OCI-LY3 (cell line): ENCODE results near the gene NT5C.
"Not testable (repeated sequence)": the region's sequence is repeated elsewhere in the genome, so short reads cannot be mapped to it uniquely, and the experiment has no call there.

Source experiments
- H2AFZ ChIP-seq: fragments of 200-600, 300-600 bp; shearing (Covaris generic); 2 replicates; pipeline ENCODE4 v1.6.0; 2014; ENCODE audit warnings: antibody characterized with exemption, low read depth, low read length
- H3K27ac ChIP-seq: fragments of 200-600, 300-600 bp; sonication (generic); 2 replicates; pipeline ENCODE4 v1.5.1; 2014; ENCODE audit warnings: mild to moderate bottlenecking, low read length, moderate library complexity, mixed read lengths
- H3K27me3 ChIP-seq: fragments of 200-600, 300-600 bp; sonication (generic); 2 replicates; pipeline ENCODE4 v1.6.1; 2014; ENCODE audit warnings: low read depth, low read length, mixed read lengths
- H3K36me3 ChIP-seq: fragments of 200-600, 300-600 bp; sonication (generic); replicated peaks from 2 replicates; pipeline ENCODE3; 2014; ENCODE audit warnings: low read depth, low read length, mixed read lengths
- H3K4me1 ChIP-seq: fragments of 300-600, 200-600 bp; sonication (generic); 2 replicates; pipeline ENCODE4 v1.6.1; 2014; ENCODE audit warnings: low read length, mixed read lengths
- H3K4me2 ChIP-seq: fragments of 200-600, 300-600 bp; sonication (generic); 2 replicates; pipeline ENCODE4 v1.6.1; 2014; ENCODE audit warnings: low read length, mixed read lengths
- H3K4me3 ChIP-seq: fragments of 300-600, 200-600 bp; sonication (generic); 2 replicates; pipeline ENCODE4 v1.5.1; 2014; ENCODE audit warnings: antibody characterized with exemption, mild to moderate bottlenecking, low read length, moderate library complexity
- H3K79me2 ChIP-seq: fragments of 300-600, 200-600 bp; shearing (Covaris generic); 2 replicates; pipeline ENCODE4 v1.6.1; 2014; ENCODE audit warnings: mild to moderate bottlenecking, low read length, mixed read lengths
- H3K9ac ChIP-seq: fragments of 300-600, 200-600 bp; shearing (Covaris generic); 2 replicates; pipeline ENCODE4 v1.6.0; 2014; ENCODE audit warnings: mild to moderate bottlenecking, low read length, moderate library complexity
- H3K9me3 ChIP-seq: fragments of 200-600, 300-600 bp; shearing (Covaris generic); 2 replicates; pipeline ENCODE4 v1.6.1; 2014; ENCODE audit warnings: low read length, mixed read lengths; ENCODE audit not compliant: insufficient read depth
- H4K20me1 ChIP-seq: fragments of 200-600, 300-600 bp; sonication (generic); 2 replicates; pipeline ENCODE4 v1.6.1; 2016; ENCODE audit warnings: low read length, mixed read lengths; ENCODE audit not compliant: insufficient read depth
- EZH2phosphoT487 ChIP-seq: fragments of 200-600 bp; shearing (Covaris generic); IDR thresholded peaks from 2 replicates; pipeline ENCODE4 v1.6.1; 2018; ENCODE audit warnings: antibody characterized with exemption, mixed run types, low read depth
- TF ChIP-seq, protein P1 (sequence below): fragments of 200-600, 300-600 bp; sonication (generic); IDR thresholded peaks from 2 replicates; pipeline ENCODE4 v1.5.1; 2014; ENCODE audit warnings: antibody characterized with exemption, low read length, low read depth

The NT5C gene

DNA sequence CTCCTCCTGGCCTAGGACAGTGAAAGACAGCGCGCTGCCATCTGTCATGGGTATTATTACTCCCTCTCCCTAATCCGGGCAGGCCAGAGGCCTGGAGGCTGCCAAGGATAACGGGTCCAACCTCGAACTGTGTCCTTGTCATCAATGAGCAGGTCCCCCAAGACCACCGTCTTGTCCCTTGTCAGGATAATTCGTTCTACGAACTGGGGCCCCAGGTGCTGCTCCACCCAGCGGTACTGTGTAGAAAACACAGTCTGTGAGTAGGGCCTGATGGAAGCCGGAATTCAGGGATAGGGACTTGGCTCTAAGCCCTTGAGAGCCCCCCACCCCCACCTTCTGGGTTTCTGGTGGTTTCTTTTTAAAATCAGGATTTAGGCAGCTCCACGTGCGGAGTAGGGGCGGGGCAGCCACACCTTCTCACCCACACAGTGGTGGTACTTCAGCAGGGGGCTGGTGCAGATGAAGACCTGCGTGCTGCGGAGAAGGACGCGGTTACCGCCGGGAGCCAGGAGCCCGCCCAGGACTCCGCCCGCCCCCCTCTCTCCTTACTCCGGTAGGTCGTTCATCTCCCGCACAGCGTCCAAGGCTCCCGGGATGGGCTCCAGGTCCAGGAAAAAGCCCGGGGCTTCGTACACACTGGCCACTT, 787 bp downstream of the NT5C start:
- no peaks in the 10 kb centered on the region for H3K9me3 ChIP-seq
- H3K27ac ChIP-seq = peak overlapping the region; percentile 72
- H3K36me3 ChIP-seq = peaks cover 19% of the 10 kb centered on the region
- H2AFZ ChIP-seq = no peak overlapping the region
- no peak for TF ChIP-seq EZH2phosphoT487
- TF ChIP-seq, protein P1, sequence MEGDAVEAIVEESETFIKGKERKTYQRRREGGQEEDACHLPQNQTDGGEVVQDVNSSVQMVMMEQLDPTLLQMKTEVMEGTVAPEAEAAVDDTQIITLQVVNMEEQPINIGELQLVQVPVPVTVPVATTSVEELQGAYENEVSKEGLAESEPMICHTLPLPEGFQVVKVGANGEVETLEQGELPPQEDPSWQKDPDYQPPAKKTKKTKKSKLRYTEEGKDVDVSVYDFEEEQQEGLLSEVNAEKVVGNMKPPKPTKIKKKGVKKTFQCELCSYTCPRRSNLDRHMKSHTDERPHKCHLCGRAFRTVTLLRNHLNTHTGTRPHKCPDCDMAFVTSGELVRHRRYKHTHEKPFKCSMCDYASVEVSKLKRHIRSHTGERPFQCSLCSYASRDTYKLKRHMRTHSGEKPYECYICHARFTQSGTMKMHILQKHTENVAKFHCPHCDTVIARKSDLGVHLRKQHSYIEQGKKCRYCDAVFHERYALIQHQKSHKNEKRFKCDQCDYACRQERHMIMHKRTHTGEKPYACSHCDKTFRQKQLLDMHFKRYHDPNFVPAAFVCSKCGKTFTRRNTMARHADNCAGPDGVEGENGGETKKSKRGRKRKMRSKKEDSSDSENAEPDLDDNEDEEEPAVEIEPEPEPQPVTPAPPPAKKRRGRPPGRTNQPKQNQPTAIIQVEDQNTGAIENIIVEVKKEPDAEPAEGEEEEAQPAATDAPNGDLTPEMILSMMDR = peak; percentile 68
- peak overlapping the region; percentile 97 for H3K9ac ChIP-seq
- peaks cover 16% of the 10 kb centered on the region for H3K79me2 ChIP-seq
- H4K20me1 ChIP-seq = peaks cover 5% of the 10 kb centered on the region; the same call in 1 of the 2 replicates
- H3K4me3 ChIP-seq = peak overlapping the region; percentile 95
- no peaks in the 10 kb centered on the region for H3K27me3 ChIP-seq
- peak overlapping the region; percentile 78 for H3K4me2 ChIP-seq
- H3K4me1 ChIP-seq = peaks cover 16% of the 10 kb centered on the region

DNA sequence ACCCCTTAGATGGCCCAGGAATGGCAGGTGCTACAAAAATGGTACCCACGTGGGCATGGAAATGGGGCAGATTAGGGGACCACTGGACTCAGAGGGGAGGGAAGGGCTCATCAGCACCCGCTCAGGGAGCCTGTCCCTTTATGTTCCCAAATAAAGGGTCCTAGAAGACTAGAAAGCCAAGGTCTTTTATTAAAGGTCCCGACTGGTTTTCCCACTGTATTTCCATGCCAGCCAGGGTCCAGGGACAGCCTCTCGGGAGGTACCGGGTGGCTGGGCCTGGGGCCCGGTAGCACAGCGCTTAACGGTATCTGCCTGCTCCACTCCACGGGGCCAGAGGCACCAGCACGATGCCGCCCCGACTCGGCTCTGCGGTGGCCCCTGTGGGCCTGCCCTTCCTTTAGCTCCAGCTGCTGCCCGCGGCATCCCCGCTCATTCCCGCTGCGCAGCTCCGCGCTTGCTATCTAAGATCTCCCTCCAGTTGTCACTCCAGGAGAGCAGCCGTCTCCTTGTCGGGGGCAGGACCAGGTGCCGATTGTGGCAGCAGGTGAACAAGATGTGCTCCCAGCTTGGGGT, 1.4 kb downstream of the NT5C start:
- Histone ChIP-seq H3K27ac (no peak overlapping the region), H2AFZ (no peak overlapping the region), H4K20me1 (peaks cover 5% of the 10 kb centered on the region; the same call in 1 of the 2 replicates), H3K4me2 (peak overlapping the region; percentile 78), H3K27me3 (no peaks in the 10 kb centered on the region), H3K4me3 (peak overlapping the region; percentile 95), H3K79me2 (peaks cover 16% of the 10 kb centered on the region), H3K9ac (peak overlapping the region; percentile 97; the same call in 1 of the 2 replicates), H3K4me1 (peaks cover 18% of the 10 kb centered on the region), H3K9me3 (no peaks in the 10 kb centered on the region), H3K36me3 (peaks cover 18% of the 10 kb centered on the region)
- no peak for TF ChIP-seq EZH2phosphoT487
- TF ChIP-seq, protein P1 = no peak

DNA sequence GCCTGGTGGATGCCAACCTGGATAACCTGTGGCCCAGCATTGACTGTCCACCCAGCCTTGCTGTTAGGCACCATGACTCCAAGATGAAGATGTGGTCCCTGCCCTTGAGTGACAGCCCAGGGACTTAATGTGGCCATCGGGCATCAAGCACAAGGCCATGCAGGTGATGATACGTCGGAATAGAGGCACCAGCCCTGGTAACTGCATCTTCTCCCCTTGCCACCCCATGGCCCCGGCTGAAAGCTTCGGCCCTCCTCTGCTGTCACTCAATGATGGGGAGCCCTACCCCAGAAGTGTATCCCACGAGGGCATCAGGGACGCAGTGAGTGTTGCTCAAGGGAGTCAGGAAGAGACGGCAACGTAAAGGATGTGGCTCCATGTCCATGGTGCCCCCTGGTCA, 2.0 kb downstream of the NT5C start:
- H2AFZ ChIP-seq = no peak overlapping the region
- H3K9ac ChIP-seq = no peak overlapping the region
- H3K27ac ChIP-seq = no peak overlapping the region
- peaks cover 18% of the 10 kb centered on the region for H3K36me3 ChIP-seq
- no peak overlapping the region for H3K4me3 ChIP-seq
- peaks cover 16% of the 10 kb centered on the region for H3K79me2 ChIP-seq
- H3K9me3 ChIP-seq = no peaks in the 10 kb centered on the region
- TF ChIP-seq EZH2phosphoT487 = no peak
- TF ChIP-seq, protein P1 = no peak
- peaks cover 5% of the 10 kb centered on the region; the same call in 1 of the 2 replicates for H4K20me1 ChIP-seq
- H3K4me1 ChIP-seq = peaks cover 18% of the 10 kb centered on the region
- no peak overlapping the region for H3K4me2 ChIP-seq
- no peaks in the 10 kb centered on the region for H3K27me3 ChIP-seq

DNA sequence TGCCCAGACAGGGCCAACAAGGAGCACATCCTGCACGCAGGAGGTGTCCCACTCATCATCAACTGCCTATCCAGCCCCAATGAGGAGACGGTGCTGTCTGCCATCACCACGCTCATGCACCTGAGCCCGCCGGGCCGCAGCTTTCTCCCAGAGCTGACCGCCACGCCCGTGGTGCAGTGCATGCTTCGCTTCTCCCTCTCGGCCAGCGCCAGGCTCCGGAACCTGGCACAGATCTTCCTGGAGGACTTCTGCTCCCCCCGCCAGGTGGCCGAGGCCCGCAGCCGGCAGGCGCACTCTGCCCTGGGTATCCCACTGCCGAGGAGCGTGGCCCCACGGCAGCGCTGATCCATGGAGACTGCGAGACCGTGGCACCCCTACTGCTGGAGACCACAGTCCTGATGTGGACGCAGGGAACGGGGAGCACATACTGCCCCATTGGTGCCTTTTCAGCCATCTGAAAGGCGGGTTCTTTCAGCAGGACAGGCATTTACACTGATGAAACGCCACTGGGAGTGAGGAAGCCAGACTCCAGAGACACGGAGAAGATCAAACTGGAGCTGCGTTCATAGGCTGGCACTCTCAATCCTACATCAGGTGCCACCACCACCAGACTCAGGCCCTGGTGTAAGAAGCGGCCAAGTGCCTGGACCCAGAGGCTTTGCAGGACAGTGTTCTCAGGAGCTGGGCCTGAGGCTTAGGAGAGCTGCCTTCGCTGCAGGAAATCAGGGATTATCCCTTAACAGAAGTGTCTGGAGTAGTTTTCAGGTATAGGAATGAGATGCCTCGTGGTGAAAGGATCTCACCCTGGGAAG, 2.6 kb downstream of the NT5C start:
- Histone ChIP-seq H3K79me2 (peaks cover 16% of the 10 kb centered on the region), H3K9ac (no peak overlapping the region), H3K27ac (no peak overlapping the region), H3K4me2 (no peak overlapping the region), H3K9me3 (no peaks in the 10 kb centered on the region), H2AFZ (no peak overlapping the region), H3K36me3 (peaks cover 18% of the 10 kb centered on the region), H4K20me1 (peaks cover 5% of the 10 kb centered on the region; the same call in 1 of the 2 replicates), H3K27me3 (no peaks in the 10 kb centered on the region), H3K4me3 (no peak overlapping the region), H3K4me1 (peaks cover 18% of the 10 kb centered on the region)
- TF ChIP-seq EZH2phosphoT487 = no peak
- TF ChIP-seq, protein P1 = no peak

DNA sequence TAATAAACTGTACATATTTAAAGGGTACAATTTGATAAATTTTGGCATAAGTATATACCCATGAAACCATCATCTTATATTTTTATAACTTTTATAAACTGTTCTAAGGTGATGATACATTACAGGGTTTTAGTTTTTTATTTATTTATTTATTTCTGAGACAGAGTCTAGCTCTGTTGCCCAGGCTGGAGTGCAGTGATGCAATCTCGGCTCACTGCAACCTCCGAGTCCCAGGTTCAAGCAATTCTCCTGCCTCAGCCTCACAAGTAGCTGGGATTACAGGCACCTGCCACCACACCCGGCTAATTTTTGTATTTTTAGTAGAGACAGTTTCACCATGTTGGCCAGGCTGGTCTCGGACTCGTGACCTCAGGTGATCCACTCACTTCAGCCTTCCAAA, 3.6 kb downstream of the NT5C start:
- Histone ChIP-seq H3K36me3 (peaks cover 18% of the 10 kb centered on the region), H3K79me2 (peaks cover 16% of the 10 kb centered on the region), H3K4me1 (peaks cover 18% of the 10 kb centered on the region)
- not testable (repeated sequence) for H3K4me3 ChIP-seq, H4K20me1 ChIP-seq, H3K4me2 ChIP-seq, H3K9ac ChIP-seq, H3K27ac ChIP-seq, H3K9me3 ChIP-seq, H3K27me3 ChIP-seq, H2AFZ ChIP-seq
